GM23338 (cell line): Measurements from ENCODE around the gene NELFA. TPM values are rescaled to one million over a fixed set of nuclear protein-coding genes. Genes with fewer than 3 reads are reported as not detected.

ENCODE experiments used
- ATAC-seq: fragments of 200-7000 bp; cut with Tn5 transposase; 3 replicates; pipeline ENCODE4 v1.9.1; 2020
- DNase-seq: peaks from one replicate; pipeline ENCODE4 v3.0.0-alpha.2; 2015; ENCODE audit warnings: low spot score
- H2AFZ ChIP-seq: fragments of 200-600 bp; sonication (generic); 2 replicates; pipeline ENCODE4 v1.8.0; 2016; ENCODE audit warnings: antibody characterized with exemption, mild to moderate bottlenecking, moderate library complexity
- H3F3A ChIP-seq: fragments of 200-600 bp; sonication (generic); replicated peaks from 2 replicates; pipeline ENCODE4 v1.8.0; 2017; ENCODE audit warnings: antibody characterized with exemption, mixed run types, low read depth
- H3K27ac ChIP-seq: fragments of 200-600 bp; sonication (generic); 2 replicates; pipeline ENCODE4 v1.6.1; 2016; ENCODE audit warnings: low read depth
- H3K27me3 ChIP-seq: fragments of 200-600 bp; sonication (generic); 2 replicates; pipeline ENCODE4 v1.8.0; 2016; ENCODE audit warnings: mild to moderate bottlenecking, mixed run types, moderate library complexity; ENCODE audit not compliant: insufficient read depth
- H3K36me3 ChIP-seq: fragments of 200-600 bp; sonication (generic); 2 replicates; pipeline ENCODE4 v1.8.0; 2016; ENCODE audit warnings: mild to moderate bottlenecking; ENCODE audit not compliant: insufficient read depth
- H3K4me1 ChIP-seq: fragments of 200-600 bp; sonication (generic); 2 replicates; pipeline ENCODE4 v1.8.0; 2016; ENCODE audit warnings: mild to moderate bottlenecking, moderate library complexity; ENCODE audit not compliant: insufficient read depth
- H3K4me2 ChIP-seq: fragments of 200-600 bp; sonication (generic); 2 replicates; pipeline ENCODE4 v1.7.1; 2017; ENCODE audit warnings: mixed run types
- H3K4me3 ChIP-seq: fragments of 200-600 bp; sonication (generic); 2 replicates; pipeline ENCODE4 v1.6.1; 2016; ENCODE audit warnings: mixed run types
- H3K79me2 ChIP-seq: fragments of 200-600 bp; sonication (generic); replicated peaks from 2 replicates; pipeline ENCODE4 v1.8.0; 2017; ENCODE audit warnings: mild to moderate bottlenecking; ENCODE audit not compliant: insufficient read depth
- H3K9me2 ChIP-seq: fragments of 200-600 bp; sonication (generic); 2 replicates; pipeline ENCODE4 v1.8.0; 2017; ENCODE audit not compliant: insufficient read depth
- H4K20me1 ChIP-seq: fragments of 200-600 bp; sonication (generic); replicated peaks from 2 replicates; pipeline ENCODE4 v1.8.0; 2017; ENCODE audit warnings: mild to moderate bottlenecking; ENCODE audit not compliant: insufficient read depth
- H3K27ac Mint-ChIP-seq: 2 replicates; pipeline ENCODE4 v1.8.0; 2020; ENCODE audit warnings: inconsistent platforms, mild to moderate bottlenecking, moderate library complexity, mixed read lengths
- H3K27me3 Mint-ChIP-seq: 3 replicates; pipeline ENCODE4 v1.8.0; 2022; ENCODE audit warnings: low read depth, mild to moderate bottlenecking, moderate library complexity, mixed read lengths, inconsistent platforms; ENCODE audit not compliant: insufficient read depth, poor library complexity
- H3K36me3 Mint-ChIP-seq: 3 replicates; pipeline ENCODE4 v1.8.0; 2021; ENCODE audit warnings: low read depth, mild to moderate bottlenecking, inconsistent platforms, moderate library complexity, mixed read lengths
- H3K4me1 Mint-ChIP-seq: 3 replicates; pipeline ENCODE4 v1.8.0; 2020; ENCODE audit warnings: mild to moderate bottlenecking, inconsistent platforms, mixed read lengths
- H3K4me3 Mint-ChIP-seq: 3 replicates; pipeline ENCODE4 v1.8.0; 2021; ENCODE audit warnings: moderate library complexity, mild to moderate bottlenecking, inconsistent platforms, mixed read lengths
- H3K9me3 Mint-ChIP-seq: 3 replicates; pipeline ENCODE4 v1.8.0; 2020; ENCODE audit warnings: moderate library complexity, mild to moderate bottlenecking, inconsistent platforms, mixed read lengths
- JUNB ChIP-seq: IDR thresholded peaks from one replicate; pipeline ENCODE4 v1.6.1; 2016; ENCODE audit warnings: antibody characterized with exemption; ENCODE audit not compliant: unreplicated experiment
- POLR2AphosphoS5 ChIP-seq: IDR thresholded peaks from 2 replicates; pipeline ENCODE4 v1.6.1; 2016; ENCODE audit warnings: antibody characterized with exemption, low read depth
- polyA plus RNA-seq: library from polyadenylated mRNA; unstranded; fragments of >200 nt; fragmentation: Nextera tagmentation; extraction: Ambion mirVana; gene quantifications from 2 replicates; pipeline ENCODE4 v1.2.1, GENCODE V29; 2016
- total RNA-seq: library from RNA; depleted of rRNA; stranded (reverse); fragments of >200 nt; shearing (Covaris generic); gene quantifications from 2 replicates; pipeline ENCODE4 v1.2.3, GENCODE V29; 2014
- TF ChIP-seq, protein P1 (sequence below): fragments of 250-450 bp; sonication (Bioruptor Pico); IDR thresholded peaks from 2 replicates; pipeline ENCODE4 v1.5.0; 2020; ENCODE audit warnings: mild to moderate bottlenecking, moderate library complexity
- TF ChIP-seq, protein P2 (sequence below), 2 experiments: fragments of 200-600 bp in 1 of 2; sonication (generic) in 1 of 2; conservative IDR thresholded peaks; 2 replicates each; pipeline versions ENCODE4 v1.5.1 to v1.6.1; 2016 to 2017; ENCODE audit warnings: antibody characterized with exemption in 2 of 2, low read depth in 2 of 2, mild to moderate bottlenecking in 2 of 2, moderate library complexity in 1 of 2

Gene NELFA
- total and polyA plus RNA-seq, 2 experiments from 2014 or later: 62.8 to 63.3 TPM

DNA sequence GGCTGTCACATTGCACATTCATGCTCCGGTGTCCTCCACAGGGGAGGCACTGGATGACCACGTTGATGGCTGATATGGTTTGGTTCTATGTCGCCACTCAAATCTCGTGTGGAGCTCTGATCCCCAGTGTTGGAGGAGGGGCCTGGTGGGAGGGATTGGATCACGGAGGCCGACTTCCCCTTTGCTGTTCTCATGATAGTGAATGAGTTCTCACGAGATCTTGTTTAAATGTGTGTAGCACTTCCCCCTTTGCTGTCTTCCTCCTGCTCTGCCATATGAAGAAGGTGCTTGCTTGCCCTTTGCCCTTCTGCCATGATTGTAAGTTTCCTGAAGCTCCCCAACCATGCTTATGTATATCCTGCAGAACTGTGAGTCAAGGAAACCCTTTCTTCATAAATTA lies 28.1 kb upstream of the NELFA start:
- Histone ChIP-seq H3K27me3 (peaks cover 64% of the 10 kb centered on the region), H3K79me2 (no peaks in the 10 kb centered on the region), H4K20me1 (no peaks in the 10 kb centered on the region; the same call in 1 of the 2 replicates), H3K27ac (no peak overlapping the region), H3K9me2 (no peaks in the 10 kb centered on the region), H2AFZ (no peak overlapping the region), H3K4me3 (no peak overlapping the region), H3K36me3 (no peaks in the 10 kb centered on the region; the same call in 1 of the 2 replicates), H3K4me1 (no peaks in the 10 kb centered on the region), H3K4me2 (no peak overlapping the region), H3F3A (no peaks in the 10 kb centered on the region)
- Mint-ChIP-seq H3K4me1 (peaks cover 2% of the 10 kb centered on the region; the same call in 1 of the 3 replicates), H3K36me3 (peaks cover 3% of the 10 kb centered on the region; the same call in 1 of the 3 replicates), H3K27ac (no peak overlapping the region), H3K9me3 (peaks cover 3% of the 10 kb centered on the region; the same call in 2 of the 3 replicates), H3K4me3 (no peak overlapping the region), H3K27me3 (peaks cover 30% of the 10 kb centered on the region)
- TF ChIP-seq, protein P1, sequence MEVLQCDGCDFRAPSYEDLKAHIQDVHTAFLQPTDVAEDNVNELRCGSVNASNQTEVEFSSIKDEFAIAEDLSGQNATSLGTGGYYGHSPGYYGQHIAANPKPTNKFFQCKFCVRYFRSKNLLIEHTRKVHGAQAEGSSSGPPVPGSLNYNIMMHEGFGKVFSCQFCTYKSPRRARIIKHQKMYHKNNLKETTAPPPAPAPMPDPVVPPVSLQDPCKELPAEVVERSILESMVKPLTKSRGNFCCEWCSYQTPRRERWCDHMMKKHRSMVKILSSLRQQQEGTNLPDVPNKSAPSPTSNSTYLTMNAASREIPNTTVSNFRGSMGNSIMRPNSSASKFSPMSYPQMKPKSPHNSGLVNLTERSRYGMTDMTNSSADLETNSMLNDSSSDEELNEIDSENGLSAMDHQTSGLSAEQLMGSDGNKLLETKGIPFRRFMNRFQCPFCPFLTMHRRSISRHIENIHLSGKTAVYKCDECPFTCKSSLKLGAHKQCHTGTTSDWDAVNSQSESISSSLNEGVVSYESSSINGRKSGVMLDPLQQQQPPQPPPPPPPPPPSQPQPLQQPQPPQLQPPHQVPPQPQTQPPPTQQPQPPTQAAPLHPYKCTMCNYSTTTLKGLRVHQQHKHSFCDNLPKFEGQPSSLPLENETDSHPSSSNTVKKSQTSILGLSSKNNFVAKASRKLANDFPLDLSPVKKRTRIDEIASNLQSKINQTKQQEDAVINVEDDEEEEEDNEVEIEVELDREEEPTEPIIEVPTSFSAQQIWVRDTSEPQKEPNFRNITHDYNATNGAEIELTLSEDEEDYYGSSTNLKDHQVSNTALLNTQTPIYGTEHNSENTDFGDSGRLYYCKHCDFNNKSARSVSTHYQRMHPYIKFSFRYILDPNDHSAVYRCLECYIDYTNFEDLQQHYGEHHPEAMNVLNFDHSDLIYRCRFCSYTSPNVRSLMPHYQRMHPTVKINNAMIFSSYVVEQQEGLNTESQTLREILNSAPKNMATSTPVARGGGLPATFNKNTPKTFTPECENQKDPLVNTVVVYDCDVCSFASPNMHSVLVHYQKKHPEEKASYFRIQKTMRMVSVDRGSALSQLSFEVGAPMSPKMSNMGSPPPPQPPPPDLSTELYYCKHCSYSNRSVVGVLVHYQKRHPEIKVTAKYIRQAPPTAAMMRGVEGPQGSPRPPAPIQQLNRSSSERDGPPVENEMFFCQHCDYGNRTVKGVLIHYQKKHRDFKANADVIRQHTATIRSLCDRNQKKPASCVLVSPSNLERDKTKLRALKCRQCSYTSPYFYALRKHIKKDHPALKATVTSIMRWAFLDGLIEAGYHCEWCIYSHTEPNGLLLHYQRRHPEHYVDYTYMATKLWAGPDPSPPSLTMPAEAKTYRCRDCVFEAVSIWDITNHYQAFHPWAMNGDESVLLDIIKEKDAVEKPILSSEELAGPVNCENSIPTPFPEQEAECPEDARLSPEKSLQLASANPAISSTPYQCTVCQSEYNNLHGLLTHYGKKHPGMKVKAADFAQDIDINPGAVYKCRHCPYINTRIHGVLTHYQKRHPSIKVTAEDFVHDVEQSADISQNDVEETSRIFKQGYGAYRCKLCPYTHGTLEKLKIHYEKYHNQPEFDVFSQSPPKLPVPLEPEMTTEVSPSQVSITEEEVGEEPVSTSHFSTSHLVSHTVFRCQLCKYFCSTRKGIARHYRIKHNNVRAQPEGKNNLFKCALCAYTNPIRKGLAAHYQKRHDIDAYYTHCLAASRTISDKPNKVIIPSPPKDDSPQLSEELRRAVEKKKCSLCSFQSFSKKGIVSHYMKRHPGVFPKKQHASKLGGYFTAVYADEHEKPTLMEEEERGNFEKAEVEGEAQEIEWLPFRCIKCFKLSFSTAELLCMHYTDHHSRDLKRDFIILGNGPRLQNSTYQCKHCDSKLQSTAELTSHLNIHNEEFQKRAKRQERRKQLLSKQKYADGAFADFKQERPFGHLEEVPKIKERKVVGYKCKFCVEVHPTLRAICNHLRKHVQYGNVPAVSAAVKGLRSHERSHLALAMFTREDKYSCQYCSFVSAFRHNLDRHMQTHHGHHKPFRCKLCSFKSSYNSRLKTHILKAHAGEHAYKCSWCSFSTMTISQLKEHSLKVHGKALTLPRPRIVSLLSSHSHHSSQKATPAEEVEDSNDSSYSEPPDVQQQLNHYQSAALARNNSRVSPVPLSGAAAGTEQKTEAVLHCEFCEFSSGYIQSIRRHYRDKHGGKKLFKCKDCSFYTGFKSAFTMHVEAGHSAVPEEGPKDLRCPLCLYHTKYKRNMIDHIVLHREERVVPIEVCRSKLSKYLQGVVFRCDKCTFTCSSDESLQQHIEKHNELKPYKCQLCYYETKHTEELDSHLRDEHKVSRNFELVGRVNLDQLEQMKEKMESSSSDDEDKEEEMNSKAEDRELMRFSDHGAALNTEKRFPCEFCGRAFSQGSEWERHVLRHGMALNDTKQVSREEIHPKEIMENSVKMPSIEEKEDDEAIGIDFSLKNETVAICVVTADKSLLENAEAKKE: no peak
- no peak for TF ChIP-seq POLR2AphosphoS5
- TF ChIP-seq, protein P2, sequence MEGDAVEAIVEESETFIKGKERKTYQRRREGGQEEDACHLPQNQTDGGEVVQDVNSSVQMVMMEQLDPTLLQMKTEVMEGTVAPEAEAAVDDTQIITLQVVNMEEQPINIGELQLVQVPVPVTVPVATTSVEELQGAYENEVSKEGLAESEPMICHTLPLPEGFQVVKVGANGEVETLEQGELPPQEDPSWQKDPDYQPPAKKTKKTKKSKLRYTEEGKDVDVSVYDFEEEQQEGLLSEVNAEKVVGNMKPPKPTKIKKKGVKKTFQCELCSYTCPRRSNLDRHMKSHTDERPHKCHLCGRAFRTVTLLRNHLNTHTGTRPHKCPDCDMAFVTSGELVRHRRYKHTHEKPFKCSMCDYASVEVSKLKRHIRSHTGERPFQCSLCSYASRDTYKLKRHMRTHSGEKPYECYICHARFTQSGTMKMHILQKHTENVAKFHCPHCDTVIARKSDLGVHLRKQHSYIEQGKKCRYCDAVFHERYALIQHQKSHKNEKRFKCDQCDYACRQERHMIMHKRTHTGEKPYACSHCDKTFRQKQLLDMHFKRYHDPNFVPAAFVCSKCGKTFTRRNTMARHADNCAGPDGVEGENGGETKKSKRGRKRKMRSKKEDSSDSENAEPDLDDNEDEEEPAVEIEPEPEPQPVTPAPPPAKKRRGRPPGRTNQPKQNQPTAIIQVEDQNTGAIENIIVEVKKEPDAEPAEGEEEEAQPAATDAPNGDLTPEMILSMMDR (conservative IDR thresholded peaks at IDR 0.05; ENCODE audit: low read depth in 2 of 2): no peak
- ATAC-seq: no peak
- no peak for DNase-seq

DNA sequence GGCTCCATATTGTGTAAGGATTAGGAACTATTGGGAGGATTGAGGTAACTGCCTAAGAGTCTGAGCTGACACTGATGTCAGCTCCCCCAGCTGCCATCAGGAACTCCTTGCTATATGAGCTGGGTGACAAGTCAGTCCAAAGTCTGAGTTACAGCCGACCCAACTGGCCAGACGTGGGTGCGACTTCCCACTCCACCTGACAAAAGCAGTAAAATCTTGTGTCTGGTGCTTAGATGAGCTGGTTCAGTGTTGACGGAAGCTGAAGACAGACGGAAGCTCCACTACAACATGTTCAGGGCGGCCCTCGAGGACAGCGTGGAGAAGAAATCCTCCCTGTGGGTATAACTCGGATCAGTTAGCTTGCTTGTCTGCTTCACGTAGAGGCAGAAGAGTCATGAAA lies 27.6 kb upstream of the NELFA start:
- no peak overlapping the region for H3K4me3 Mint-ChIP-seq
- H3K36me3 Mint-ChIP-seq: peaks cover 3% of the 10 kb centered on the region; the same call in 1 of the 3 replicates
- H3K9me3 Mint-ChIP-seq: peaks cover 3% of the 10 kb centered on the region; the same call in 2 of the 3 replicates
- Histone ChIP-seq H3K79me2 (no peaks in the 10 kb centered on the region), H3K27me3 (peaks cover 60% of the 10 kb centered on the region), H4K20me1 (no peaks in the 10 kb centered on the region; the same call in 1 of the 2 replicates), H3K4me2 (no peak overlapping the region), H3K4me3 (no peak overlapping the region), H3F3A (no peaks in the 10 kb centered on the region), H3K36me3 (no peaks in the 10 kb centered on the region; the same call in 1 of the 2 replicates), H3K4me1 (no peaks in the 10 kb centered on the region), H3K9me2 (no peaks in the 10 kb centered on the region), H3K27ac (no peak overlapping the region), H2AFZ (no peak overlapping the region)
- H3K4me1 Mint-ChIP-seq: peaks cover 2% of the 10 kb centered on the region; the same call in 1 of the 3 replicates
- DNase-seq: no peak
- no peak for ATAC-seq
- no peak overlapping the region for H3K27ac Mint-ChIP-seq
- H3K27me3 Mint-ChIP-seq: peaks cover 25% of the 10 kb centered on the region
- no peak for TF ChIP-seq POLR2AphosphoS5
- no peak for TF ChIP-seq JUNB
